Psoas muscle (tissue), 8 donors: ENCODE data around the gene RGMA. TPM values are rescaled to one million over a fixed set of nuclear protein-coding genes. Genes with fewer than 3 reads are reported as not detected.

Experiments
- ATAC-seq, 4 donors: fragments of 200-7000 bp; cut with Tn5 transposase; one replicate each; pipeline ENCODE4 v1.9.1; 2020; ENCODE audit warnings: moderate library complexity in 3 of 4, mild to moderate bottlenecking in 2 of 4
- DNase-seq, 2 donors: peaks; one replicate each; pipeline ENCODE4 v3.0.0-alpha.2; 2020
- H3K27ac ChIP-seq: fragments of 200-600 bp; one replicate; pipeline ENCODE4 v1.8.0; 2022
- H3K27me3 ChIP-seq, 3 donors: fragments of 200-600 bp in 1 of 3; one replicate each; pipeline versions ENCODE4 v1.6.1 to v1.8.0; 2013 to 2022; ENCODE audit warnings: low read length in 2 of 3, mild to moderate bottlenecking in 2 of 3, moderate library complexity in 1 of 3; ENCODE audit not compliant: insufficient read depth in 3 of 3
- H3K36me3 ChIP-seq, 2 donors: fragments of 200-600 bp in 1 of 2; one replicate each; pipeline versions ENCODE4 v1.6.1 to v1.8.0; 2013 to 2022; ENCODE audit warnings: low read depth in 1 of 2, mild to moderate bottlenecking in 1 of 2, moderate library complexity in 1 of 2; ENCODE audit not compliant: insufficient read depth in 1 of 2
- H3K4me1 ChIP-seq: fragments of 200-600 bp; one replicate; pipeline ENCODE4 v1.8.0; 2022
- H3K4me3 ChIP-seq: fragments of 200-600 bp; one replicate; pipeline ENCODE4 v1.8.0; 2022; ENCODE audit warnings: mild to moderate bottlenecking
- H3K9me3 ChIP-seq: fragments of 200-600 bp; one replicate; pipeline ENCODE4 v1.8.0; 2022
- CTCF ChIP-seq: fragments of 200-600 bp; IDR thresholded peaks from one replicate; pipeline ENCODE4 v1.8.0; 2022; ENCODE audit warnings: antibody characterized with exemption
- WGBS, 3 donors: extraction: QIAGEN DNeasy Blood & Tissue Kit; methylation state at CpG; one replicate each; pipeline versions ENCODE4 v1.1.6 to v1.1.7; 2013; 5-methylcytosine and 5-hydroxymethylcytosine counted together
- intact Hi-C, 2 donors: fragments of 100-400 bp; cut with DNase I; formaldehyde crosslinking; loops; one replicate each; pipeline versions ENCODE4 v1.11.0 to v1.14.2; 2022
- polyA plus RNA-seq, 3 donors: library from polyadenylated mRNA; stranded (reverse); fragments of 200-250 nt; gene quantifications; one replicate each; pipeline ENCODE4 v1.2.3, GENCODE V29; 2013
- total RNA-seq, 4 donors: library from RNA; stranded (reverse); fragmentation: NEBNext Ultra II Directional in 2 of 4; extraction: Animal tissue kit (Norgen Biotek cat#: 25700) in 2 of 4; gene quantifications; one replicate each; pipeline versions ENCODE4 v1.2.1 to v1.2.4, GENCODE V29; 2021 to 2023
- donor health status: healthy with polysubstance abuse.
- donor health status: DM: no; HTN: no; CAD: no; lungs with moderate emphysema.
- donor health status: Bipolar disorder and iron deficiency.
- donor health status: healthy.
- donor health status: DM: yes; HTN: yes; CAD: no.
- donor health status: DM: no; HTN: no; CAD: no.
- donor health status: DM: no; HTN: no; CAD: no.
- donor health status: DM: yes; HTN: yes; CAD: no.

RGMA gene
- total and polyA plus RNA-seq, 7 donors, result 39.2 to 217 (median 129) TPM

- peak; percentile 68 to 87 for DNase-seq
- H3K27ac ChIP-seq, result peak overlapping the region; percentile 90
- H3K4me1 ChIP-seq, result peaks cover 37% of the 10 kb centered on the region
- intact Hi-C loops, result loop anchor here (2.0 to 10.0 kb wide), 9 partner anchors 56 to 1034 kb away; no protein-coding TSS in a partner anchor
- ATAC-seq, result peak; percentile 61 to 71 (median 69)
- 0 to 2% (median 1%) methylated on average over 14 of the region's 14 CpGs for WGBS, 3 donors
- H3K4me3 ChIP-seq, result peak overlapping the region; percentile 80
- H3K9me3 ChIP-seq, result no peaks in the 10 kb centered on the region
- peaks cover 0 to 3% (median 0%) of the 10 kb centered on the region in 3 donors for H3K27me3 ChIP-seq
- no peaks in the 10 kb centered on the region for H3K36me3 ChIP-seq
- peak; percentile 95 for TF ChIP-seq CTCF
These were observed 1.2 kb downstream of the RGMA start for GRCh38 chr15:93087825-93088199.

GRCh38 chr15:93086791-93087190 lies 2.2 kb downstream of the RGMA start:
- Histone ChIP-seq H3K4me1 (peaks cover 47% of the 10 kb centered on the region), H3K9me3 (no peaks in the 10 kb centered on the region), H3K27me3 (no peaks in the 10 kb centered on the region), H3K27ac (peak overlapping the region; percentile 90), H3K36me3 (no peaks in the 10 kb centered on the region), H3K4me3 (peak overlapping the region; percentile 80)
- WGBS, 3 donors, result 15 to 33% (median 26%) methylated on average over 2 of the region's 2 CpGs
- ATAC-seq (peak; percentile 27 to 61 (median 50)), DNase-seq (peak in 1 of 2 donors; percentile 65)
- intact Hi-C loops, result loop anchor here (5.0 to 10.0 kb wide), 7 partner anchors 54 to 1036 kb away; no protein-coding TSS in a partner anchor
- TF ChIP-seq CTCF, result no peak

GRCh38 chr15:93085692-93086091 lies 3.3 kb downstream of the RGMA start:
- WGBS, 3 donors, result 17 to 43% (median 35%) methylated on average over 1 of the region's 1 CpG
- DNase-seq (no peak), ATAC-seq (no peak)
- H3K4me3 ChIP-seq, result peak overlapping the region; percentile 80
- H3K27ac ChIP-seq, result peak overlapping the region; percentile 90
- peaks cover 58% of the 10 kb centered on the region for H3K4me1 ChIP-seq
- no peaks in the 10 kb centered on the region for H3K27me3 ChIP-seq
- TF ChIP-seq CTCF, result no peak
- H3K36me3 ChIP-seq, result no peaks in the 10 kb centered on the region
- intact Hi-C loops, result loop anchor here (2.0 to 10.0 kb wide), 8 partner anchors 53 to 1037 kb away; no protein-coding TSS in a partner anchor
- no peaks in the 10 kb centered on the region for H3K9me3 ChIP-seq

GRCh38 chr15:93082861-93083260 lies 6.2 kb downstream of the RGMA start:
- no peaks in the 10 kb centered on the region for H3K27me3 ChIP-seq
- intact Hi-C loops, result loop anchor here (10.0 kb wide), 4 partner anchors 232 to 532 kb away; no protein-coding TSS in a partner anchor
- 30 to 72% (median 33%) methylated on average over 3 of the region's 3 CpGs for WGBS, 3 donors
- DNase-seq (peak in 1 of 2 donors; percentile 71), ATAC-seq (peak in 1 of 4 donors; percentile 22)
- TF ChIP-seq CTCF, result no peak
- peak overlapping the region; percentile 43 for H3K27ac ChIP-seq
- peaks cover 83% of the 10 kb centered on the region for H3K4me1 ChIP-seq
- no peak overlapping the region for H3K4me3 ChIP-seq
- H3K9me3 ChIP-seq, result no peaks in the 10 kb centered on the region
- H3K36me3 ChIP-seq, result no peaks in the 10 kb centered on the region

- no peak for DNase-seq
- H3K36me3 ChIP-seq, result no peaks in the 10 kb centered on the region
- H3K27me3 ChIP-seq, result no peaks in the 10 kb centered on the region
- TF ChIP-seq CTCF, result no peak
- H3K4me3 ChIP-seq, result no peak overlapping the region
- no peak for ATAC-seq
- intact Hi-C loops, result loop anchor here (10.0 kb wide), 4 partner anchors 233 to 533 kb away; no protein-coding TSS in a partner anchor
- no peak overlapping the region for H3K27ac ChIP-seq
- peaks cover 90% of the 10 kb centered on the region for H3K4me1 ChIP-seq
- 65 to 81% (median 74%) methylated on average over 5 of the region's 5 CpGs for WGBS, 3 donors
- no peaks in the 10 kb centered on the region for H3K9me3 ChIP-seq
These were observed 7.6 kb downstream of the RGMA start for GRCh38 chr15:93081399-93081798.
